Rectal smooth muscle tissue (tissue), 1 donor: ENCODE results near the gene BET1L.
"Not testable (repeated sequence)": the region's sequence is repeated elsewhere in the genome, so short reads cannot be mapped to it uniquely, and the experiment has no call there.

Experiments
- H3K27ac ChIP-seq: one replicate; pipeline ENCODE4 v1.7.0; 2013; ENCODE audit warnings: low read depth, low read length, inconsistent platforms
- H3K27me3 ChIP-seq: one replicate; pipeline ENCODE4 v1.7.0; 2013; ENCODE audit warnings: low read length; ENCODE audit not compliant: control insufficient read depth, insufficient read depth
- H3K36me3 ChIP-seq: one replicate; pipeline ENCODE4 v1.7.0; 2013; ENCODE audit warnings: low read length; ENCODE audit not compliant: control insufficient read depth, insufficient read depth
- H3K4me1 ChIP-seq: one replicate; pipeline ENCODE4 v1.7.0; 2013; ENCODE audit warnings: low read length; ENCODE audit not compliant: control insufficient read depth, insufficient read depth
- H3K4me3 ChIP-seq: one replicate; pipeline ENCODE4 v1.7.0; 2013; ENCODE audit warnings: low read length
- H3K9ac ChIP-seq: one replicate; pipeline ENCODE4 v1.7.0; 2013; ENCODE audit warnings: low read length

Gene BET1L

GRCh38 chr11:223884-224283, 16.7 kb upstream of the BET1L start:
- H3K4me1 ChIP-seq = no peaks in the 10 kb centered on the region
- no peak overlapping the region for H3K4me3 ChIP-seq
- no peak overlapping the region for H3K27ac ChIP-seq
- H3K36me3 ChIP-seq = peaks cover 4% of the 10 kb centered on the region
- no peak overlapping the region for H3K9ac ChIP-seq
- H3K27me3 ChIP-seq = no peaks in the 10 kb centered on the region

- H3K27me3 ChIP-seq = no peaks in the 10 kb centered on the region
- H3K9ac ChIP-seq = no peak overlapping the region
- H3K27ac ChIP-seq = no peak overlapping the region
- H3K4me3 ChIP-seq = no peak overlapping the region
- H3K36me3 ChIP-seq = peaks cover 4% of the 10 kb centered on the region
- no peaks in the 10 kb centered on the region for H3K4me1 ChIP-seq
Observed at GRCh38 chr11:223026-223789, 16.0 kb upstream of the BET1L start.

GRCh38 chr11:221998-222789, 15.0 kb upstream of the BET1L start:
- Histone ChIP-seq H3K36me3 (peaks cover 4% of the 10 kb centered on the region), H3K9ac (no peak overlapping the region), H3K27ac (no peak overlapping the region)

GRCh38 chr11:221539-221938, 14.3 kb upstream of the BET1L start:
- no peak overlapping the region for H3K27ac ChIP-seq
- H3K36me3 ChIP-seq = peaks cover 5% of the 10 kb centered on the region
- no peaks in the 10 kb centered on the region for H3K27me3 ChIP-seq
- no peak overlapping the region for H3K4me3 ChIP-seq
- no peaks in the 10 kb centered on the region for H3K4me1 ChIP-seq
- no peak overlapping the region for H3K9ac ChIP-seq

More at GRCh38 chr11:221998-222789, 15.0 kb upstream of the BET1L start:
- no peaks in the 10 kb centered on the region for H3K4me1 ChIP-seq
- H3K4me3 ChIP-seq = no peak overlapping the region
- H3K27me3 ChIP-seq = no peaks in the 10 kb centered on the region

- H3K4me3 ChIP-seq, H3K36me3 ChIP-seq, H3K4me1 ChIP-seq, H3K27ac ChIP-seq, H3K9ac ChIP-seq, H3K27me3 ChIP-seq: not testable (repeated sequence)
Observed at GRCh38 chr11:220641-221215, 13.5 kb upstream of the BET1L start.

- Histone ChIP-seq H3K27me3 (no peaks in the 10 kb centered on the region), H3K4me1 (no peaks in the 10 kb centered on the region), H3K36me3 (peaks cover 14% of the 10 kb centered on the region), H3K4me3 (no peak overlapping the region), H3K27ac (no peak overlapping the region), H3K9ac (no peak overlapping the region)
Observed at GRCh38 chr11:218815-219593, 11.8 kb upstream of the BET1L start.

- H3K4me1 ChIP-seq = no peaks in the 10 kb centered on the region
- H3K27ac ChIP-seq = no peak overlapping the region
- H3K9ac ChIP-seq = no peak overlapping the region
- peaks cover 23% of the 10 kb centered on the region for H3K36me3 ChIP-seq
- no peak overlapping the region for H3K4me3 ChIP-seq
- H3K27me3 ChIP-seq = no peaks in the 10 kb centered on the region
Observed at GRCh38 chr11:217704-218103, 10.5 kb upstream of the BET1L start.

GRCh38 chr11:216081-216974, 9.1 kb upstream of the BET1L start:
- no peak overlapping the region for H3K9ac ChIP-seq
- H3K27ac ChIP-seq = no peak overlapping the region

GRCh38 chr11:215581-216037, 8.4 kb upstream of the BET1L start:
- H3K27ac ChIP-seq = no peak overlapping the region
- no peak overlapping the region for H3K9ac ChIP-seq
- H3K27me3 ChIP-seq = no peaks in the 10 kb centered on the region
- peaks cover 44% of the 10 kb centered on the region for H3K36me3 ChIP-seq
- H3K4me1 ChIP-seq = no peaks in the 10 kb centered on the region
- no peak overlapping the region for H3K4me3 ChIP-seq

More at GRCh38 chr11:216081-216974, 9.1 kb upstream of the BET1L start:
- H3K27me3 ChIP-seq = no peaks in the 10 kb centered on the region
- H3K4me3 ChIP-seq = no peak overlapping the region
- peaks cover 37% of the 10 kb centered on the region for H3K36me3 ChIP-seq
- no peaks in the 10 kb centered on the region for H3K4me1 ChIP-seq

GRCh38 chr11:214083-214482, 6.9 kb upstream of the BET1L start:
- Histone ChIP-seq H3K36me3 (peaks cover 53% of the 10 kb centered on the region), H3K4me1 (peaks cover 13% of the 10 kb centered on the region), H3K27ac (no peak overlapping the region), H3K4me3 (no peak overlapping the region), H3K9ac (no peak overlapping the region), H3K27me3 (no peaks in the 10 kb centered on the region)

GRCh38 chr11:213111-213510, 5.9 kb upstream of the BET1L start:
- Histone ChIP-seq H3K4me1 (peaks cover 13% of the 10 kb centered on the region), H3K36me3 (peaks cover 53% of the 10 kb centered on the region), H3K27ac (no peak overlapping the region), H3K27me3 (no peaks in the 10 kb centered on the region), H3K4me3 (no peak overlapping the region), H3K9ac (no peak overlapping the region)
